ENCODE data around the gene KCNQ1OT1. TPM values are rescaled to one million over a fixed set of nuclear protein-coding genes. Genes with fewer than 3 reads are reported as not detected.
A peak's percentile ranks its signal among the peaks of the same experiment; 100 is the strongest.

Gene KCNQ1OT1
- total RNA-seq, 8 experiments from 2014 or later = 1.2 to 6.3 (median 3.8) TPM

GRCh38 chr11:2713094-2713493 lies 13.3 kb upstream of the KCNQ1OT1 start:
- Histone ChIP-seq H3K4me1 (replicated peaks in 1 of 2) (peaks cover 28 to 31% of the 10 kb centered on the region in 2 donors), H3K4me3 (no peak overlapping the region), H3K27ac (no peak overlapping the region)
- WGBS, 10 experiments = 24 to 100% (median 94%) methylated on average over 1 to 12 of the region's 12 CpGs
- no peak for ATAC-seq (replicated peaks in 6 of 8)
- in situ Hi-C loops (cut with MboI; ENCODE audit: low pct_unique_long_range_greater_than_20kb in 2 of 9, low sequenced_read_pairs in 9 of 9, unreplicated experiment in 9 of 9) = no loop called here

GRCh38 chr11:2711161-2711560 lies 11.4 kb upstream of the KCNQ1OT1 start:
- no peak overlapping the region for H3K4me3 ChIP-seq
- peaks cover 26 to 29% of the 10 kb centered on the region in 2 donors for H3K4me1 ChIP-seq (replicated peaks in 1 of 2)
- WGBS, 10 experiments = 57 to 100% (median 80%) methylated on average over 1 to 6 of the region's 6 CpGs; no CpG with 5 or more reads in 1 of the 10 experiments
- ATAC-seq (replicated peaks in 6 of 8) = no peak
- H3K27ac ChIP-seq = no peak overlapping the region
- in situ Hi-C loops (cut with MboI; ENCODE audit: low pct_unique_long_range_greater_than_20kb in 2 of 9, low sequenced_read_pairs in 9 of 9, unreplicated experiment in 9 of 9) = no loop called here

- no peak overlapping the region for H3K27ac ChIP-seq
- in situ Hi-C loops (cut with MboI; ENCODE audit: low pct_unique_long_range_greater_than_20kb in 2 of 9, low sequenced_read_pairs in 9 of 9, unreplicated experiment in 9 of 9) = no loop called here
- no peak overlapping the region for H3K4me3 ChIP-seq
- peaks cover 11 to 22% of the 10 kb centered on the region in 2 donors for H3K4me1 ChIP-seq (replicated peaks in 1 of 2)
- WGBS, 10 experiments = 27 to 100% (median 71%) methylated on average over 1 to 8 of the region's 8 CpGs
- ATAC-seq (replicated peaks in 6 of 8) = no peak
Observed at GRCh38 chr11:2709429-2709828, 9.6 kb upstream of the KCNQ1OT1 start.

GRCh38 chr11:2708757-2709281 lies 9.0 kb upstream of the KCNQ1OT1 start:
- Histone ChIP-seq H3K4me3 (no peak overlapping the region), H3K27ac (no peak overlapping the region), H3K4me1 (replicated peaks in 1 of 2) (peaks cover 17 to 22% of the 10 kb centered on the region in 2 donors)
- in situ Hi-C loops (cut with MboI; ENCODE audit: low pct_unique_long_range_greater_than_20kb in 2 of 9, low sequenced_read_pairs in 9 of 9, unreplicated experiment in 9 of 9) = no loop called here
- peak in 4 of 8 experiments; percentile 20 to 83 (median 59) for ATAC-seq (replicated peaks in 6 of 8)
- WGBS, 10 experiments = 0 to 79% (median 62%) methylated on average over 1 to 8 of the region's 14 CpGs; no CpG with 5 or more reads in 4 of the 10 experiments

- Histone ChIP-seq H3K27ac (no peak overlapping the region), H3K4me3 (no peak overlapping the region), H3K4me1 (replicated peaks in 1 of 2) (peaks cover 23 to 28% of the 10 kb centered on the region in 2 donors)
- in situ Hi-C loops (cut with MboI; ENCODE audit: low pct_unique_long_range_greater_than_20kb in 2 of 9, low sequenced_read_pairs in 9 of 9, unreplicated experiment in 9 of 9) = no loop called here
- no peak for ATAC-seq (replicated peaks in 6 of 8)
- 0 to 79% (median 45%) methylated on average over 1 to 6 of the region's 11 CpGs; no CpG with 5 or more reads in 4 of the 10 experiments for WGBS, 10 experiments
Observed at GRCh38 chr11:2708151-2708581, 8.4 kb upstream of the KCNQ1OT1 start.

- H3K4me1 ChIP-seq (replicated peaks in 1 of 2) = peaks cover 27 to 32% of the 10 kb centered on the region in 2 donors
- WGBS, 10 experiments = 77 to 100% (median 83%) methylated on average over 1 to 7 of the region's 7 CpGs; no CpG with 5 or more reads in 4 of the 10 experiments
Observed at GRCh38 chr11:2707736-2708135, 7.9 kb upstream of the KCNQ1OT1 start.

GRCh38 chr11:2706321-2706720 lies 6.5 kb upstream of the KCNQ1OT1 start:
- no peak for ATAC-seq (replicated peaks in 6 of 8)
- Histone ChIP-seq H3K4me1 (replicated peaks in 1 of 2) (peaks cover 40 to 46% of the 10 kb centered on the region in 2 donors), H3K4me3 (no peak overlapping the region), H3K27ac (no peak overlapping the region)
- in situ Hi-C loops (cut with MboI; ENCODE audit: low pct_unique_long_range_greater_than_20kb in 2 of 9, low sequenced_read_pairs in 9 of 9, unreplicated experiment in 9 of 9) = no loop called here
- WGBS, 10 experiments = 100% methylated on average over 1 of the region's 1 CpG; no CpG with 5 or more reads in 7 of the 10 experiments

More at GRCh38 chr11:2707736-2708135, 7.9 kb upstream of the KCNQ1OT1 start:
- in situ Hi-C loops (cut with MboI; ENCODE audit: low pct_unique_long_range_greater_than_20kb in 2 of 9, low sequenced_read_pairs in 9 of 9, unreplicated experiment in 9 of 9) = no loop called here
- no peak for ATAC-seq (replicated peaks in 6 of 8)
- Histone ChIP-seq H3K4me3 (no peak overlapping the region), H3K27ac (no peak overlapping the region)

GRCh38 chr11:2704896-2705606 lies 5.3 kb upstream of the KCNQ1OT1 start:
- no peak overlapping the region for H3K27ac ChIP-seq
- WGBS, 10 experiments = 42 to 80% (median 71%) methylated on average over 2 to 5 of the region's 14 CpGs; no CpG with 5 or more reads in 6 of the 10 experiments
- no peak overlapping the region for H3K4me3 ChIP-seq
- ATAC-seq (replicated peaks in 6 of 8) = no peak
- H3K4me1 ChIP-seq (replicated peaks in 1 of 2) = peaks cover 47 to 54% of the 10 kb centered on the region in 2 donors
- in situ Hi-C loops (cut with MboI; ENCODE audit: low pct_unique_long_range_greater_than_20kb in 2 of 9, low sequenced_read_pairs in 9 of 9, unreplicated experiment in 9 of 9) = no loop called here

- in situ Hi-C loops (cut with MboI; ENCODE audit: low pct_unique_long_range_greater_than_20kb in 2 of 9, low sequenced_read_pairs in 9 of 9, unreplicated experiment in 9 of 9) = no loop called here
- Histone ChIP-seq H3K4me3 (no peak overlapping the region), H3K4me1 (replicated peaks in 1 of 2) (peaks cover 47 to 54% of the 10 kb centered on the region in 2 donors), H3K27ac (peak overlapping the region; percentile 57 to 66)
- no peak for ATAC-seq (replicated peaks in 6 of 8)
- 60 to 100% (median 86%) methylated on average over 1 of the region's 6 CpGs; no CpG with 5 or more reads in 6 of the 10 experiments for WGBS, 10 experiments
Observed at GRCh38 chr11:2704356-2704755, 4.6 kb upstream of the KCNQ1OT1 start.

GRCh38 chr11:2703363-2704141 lies 3.8 kb upstream of the KCNQ1OT1 start:
- Histone ChIP-seq H3K4me1 (replicated peaks in 1 of 2) (peaks cover 43 to 47% of the 10 kb centered on the region in 2 donors), H3K4me3 (no peak overlapping the region), H3K27ac (peak overlapping the region; percentile 57 to 66)
- in situ Hi-C loops (cut with MboI; ENCODE audit: low pct_unique_long_range_greater_than_20kb in 2 of 9, low sequenced_read_pairs in 9 of 9, unreplicated experiment in 9 of 9) = no loop called here
- 22 to 67% (median 47%) methylated on average over 1 to 10 of the region's 16 CpGs; no CpG with 5 or more reads in 3 of the 10 experiments for WGBS, 10 experiments
- peak in 4 of 8 experiments; percentile 35 to 72 (median 61) for ATAC-seq (replicated peaks in 6 of 8)

GRCh38 chr11:2702771-2703362 lies 3.1 kb upstream of the KCNQ1OT1 start:
- in situ Hi-C loops (cut with MboI; ENCODE audit: low pct_unique_long_range_greater_than_20kb in 2 of 9, low sequenced_read_pairs in 9 of 9, unreplicated experiment in 9 of 9) = no loop called here
- Histone ChIP-seq H3K4me3 (no peak overlapping the region), H3K27ac (peak overlapping the region; percentile 57 to 66), H3K4me1 (replicated peaks in 1 of 2) (peaks cover 38 to 45% of the 10 kb centered on the region in 2 donors)
- no peak for ATAC-seq (replicated peaks in 6 of 8)
- WGBS, 10 experiments = 58 to 100% (median 79%) methylated on average over 1 to 12 of the region's 17 CpGs; no CpG with 5 or more reads in 5 of the 10 experiments

GRCh38 chr11:2701898-2702434 lies 2.2 kb upstream of the KCNQ1OT1 start:
- in situ Hi-C loops (cut with MboI; ENCODE audit: low pct_unique_long_range_greater_than_20kb in 2 of 9, low sequenced_read_pairs in 9 of 9, unreplicated experiment in 9 of 9) = no loop called here
- 61 to 100% (median 93%) methylated on average over 1 to 3 of the region's 5 CpGs; no CpG with 5 or more reads in 3 of the 10 experiments for WGBS, 10 experiments
- Histone ChIP-seq H3K4me1 (replicated peaks in 1 of 2) (peaks cover 38 to 47% of the 10 kb centered on the region in 2 donors), H3K27ac (no peak overlapping the region), H3K4me3 (no peak overlapping the region)
- ATAC-seq (replicated peaks in 6 of 8) = no peak

Measured in motor neuron (in vitro differentiated cells).